Hepatocyte (in vitro differentiated cells): Measurements from ENCODE around the gene FTCD.

Experiments used
- EZH2 ChIP-seq: fragments of 200-600 bp; sonication (generic); IDR thresholded peaks from 2 replicates; pipeline ENCODE4 v1.6.1; 2016; ENCODE audit warnings: antibody characterized with exemption, mild to moderate bottlenecking, borderline replicate concordance
- EZH2phosphoT487 ChIP-seq: fragments of 200-600 bp; sonication (generic); IDR thresholded peaks from one replicate; pipeline ENCODE4 v1.6.1; 2018; ENCODE audit warnings: antibody characterized with exemption, mild to moderate bottlenecking, low read depth, moderate library complexity; ENCODE audit not compliant: unreplicated experiment, severe bottlenecking
- TF ChIP-seq, protein P1 (sequence below): fragments of 200-600 bp; sonication (generic); IDR thresholded peaks from 2 replicates; pipeline ENCODE4 v1.5.1; 2016; ENCODE audit warnings: antibody characterized with exemption, mild to moderate bottlenecking; ENCODE audit not compliant: poor library complexity

- TF ChIP-seq, protein P1, sequence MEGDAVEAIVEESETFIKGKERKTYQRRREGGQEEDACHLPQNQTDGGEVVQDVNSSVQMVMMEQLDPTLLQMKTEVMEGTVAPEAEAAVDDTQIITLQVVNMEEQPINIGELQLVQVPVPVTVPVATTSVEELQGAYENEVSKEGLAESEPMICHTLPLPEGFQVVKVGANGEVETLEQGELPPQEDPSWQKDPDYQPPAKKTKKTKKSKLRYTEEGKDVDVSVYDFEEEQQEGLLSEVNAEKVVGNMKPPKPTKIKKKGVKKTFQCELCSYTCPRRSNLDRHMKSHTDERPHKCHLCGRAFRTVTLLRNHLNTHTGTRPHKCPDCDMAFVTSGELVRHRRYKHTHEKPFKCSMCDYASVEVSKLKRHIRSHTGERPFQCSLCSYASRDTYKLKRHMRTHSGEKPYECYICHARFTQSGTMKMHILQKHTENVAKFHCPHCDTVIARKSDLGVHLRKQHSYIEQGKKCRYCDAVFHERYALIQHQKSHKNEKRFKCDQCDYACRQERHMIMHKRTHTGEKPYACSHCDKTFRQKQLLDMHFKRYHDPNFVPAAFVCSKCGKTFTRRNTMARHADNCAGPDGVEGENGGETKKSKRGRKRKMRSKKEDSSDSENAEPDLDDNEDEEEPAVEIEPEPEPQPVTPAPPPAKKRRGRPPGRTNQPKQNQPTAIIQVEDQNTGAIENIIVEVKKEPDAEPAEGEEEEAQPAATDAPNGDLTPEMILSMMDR, result no peak
- no peak for TF ChIP-seq EZH2
- no peak for TF ChIP-seq EZH2phosphoT487
These were observed 23.9 kb downstream of the FTCD start for GRCh38 chr21:46131588-46131837.
